Kidney capillary endothelial cell (primary cell): ENCODE results near the gene RORB.

Experiments
- DNase-seq: peaks from one replicate; pipeline ENCODE4 v3.0.0-alpha.2; 2018; ENCODE audit warnings: low spot score

The RORB gene

GRCh38 chr9:74719306-74719705 lies 222.2 kb downstream of the RORB start:
- DNase-seq = no peak

GRCh38 chr9:74721696-74722660 lies 224.8 kb downstream of the RORB start:
- DNase-seq = no peak

- no peak for DNase-seq
Measured at GRCh38 chr9:74724317-74724716, 227.2 kb downstream of the RORB start.

GRCh38 chr9:74726581-74726980 lies 229.4 kb downstream of the RORB start:
- no peak for DNase-seq

- DNase-seq = no peak
Measured at GRCh38 chr9:74728176-74728575, 231.0 kb downstream of the RORB start.

GRCh38 chr9:74729136-74729695 lies 232.1 kb downstream of the RORB start:
- DNase-seq = no peak

GRCh38 chr9:74735761-74736160 lies 238.6 kb downstream of the RORB start:
- no peak for DNase-seq

GRCh38 chr9:74736646-74737045 lies 239.5 kb downstream of the RORB start:
- DNase-seq = no peak

- no peak for DNase-seq
Measured at GRCh38 chr9:74742191-74742790, 245.2 kb downstream of the RORB start.
